ENCODE measurements around the gene DCBLD1. TPM values are rescaled to one million over a fixed set of nuclear protein-coding genes. Genes with fewer than 3 reads are reported as not detected.
"Not testable (repeated sequence)": the region's sequence is repeated elsewhere in the genome, so short reads cannot be mapped to it uniquely, and the experiment has no call there.

Gene DCBLD1
- total and polyA plus RNA-seq, 2 experiments from 2014 or later = 25.1 to 38.4 TPM

GRCh38 chr6:117513778-117514365 lies 31.4 kb downstream of the DCBLD1 start:
- TF ChIP-seq EZH2phosphoT487 (IDR thresholded peaks at IDR 0.05; ENCODE audit: insufficient read depth, low read depth) = no peak
- no peak for TF ChIP-seq EZH2 (IDR thresholded peaks at IDR 0.05; ENCODE audit: insufficient read depth, poor library complexity, severe bottlenecking)
- H3K27me3 ChIP-seq (replicated peaks; ENCODE audit: insufficient read depth) = no peaks in the 10 kb centered on the region
- H3K4me2 ChIP-seq (ENCODE audit: unreplicated experiment) = no peak overlapping the region
- H3K27ac ChIP-seq = no peak overlapping the region
- no peaks in the 10 kb centered on the region; the same call in 1 of the 2 replicates for H3K36me3 ChIP-seq (ENCODE audit: low read depth)
- 96% methylated on average over 7 of the region's 7 CpGs for WGBS, 2 experiments (ENCODE audit: low coverage in 1 of 2, low lambda C conversion rate in 2 of 2, missing lambda C conversion rate in 2 of 2)
- no peak overlapping the region for H2AFZ ChIP-seq
- no peaks in the 10 kb centered on the region for H4K20me1 ChIP-seq (ENCODE audit: insufficient read depth)
- no peak overlapping the region for H3K4me3 ChIP-seq
- H3F3A ChIP-seq (ENCODE audit: insufficient read depth) = peaks cover 4% of the 10 kb centered on the region; the same call in 1 of the 2 replicates
- in situ Hi-C loops (cut with MboI) = no loop called here
- no peak overlapping the region for H3K9ac ChIP-seq
- H3K9me3 ChIP-seq (ENCODE audit: low read depth) = no peaks in the 10 kb centered on the region
- no peak for DNase-seq
- H3K79me2 ChIP-seq (ENCODE audit: insufficient read depth) = peaks cover 81% of the 10 kb centered on the region
- H3K9me2 ChIP-seq (ENCODE audit: insufficient read depth) = no peaks in the 10 kb centered on the region
- peaks cover 5% of the 10 kb centered on the region; the same call in 1 of the 2 replicates for H3K4me1 ChIP-seq (ENCODE audit: insufficient read depth)

- H4K20me1 ChIP-seq (ENCODE audit: insufficient read depth) = no peaks in the 10 kb centered on the region
- DNase-seq = no peak
- H3K9ac ChIP-seq = no peak overlapping the region
- H3K27me3 ChIP-seq (replicated peaks; ENCODE audit: insufficient read depth) = no peaks in the 10 kb centered on the region
- TF ChIP-seq EZH2 (IDR thresholded peaks at IDR 0.05; ENCODE audit: insufficient read depth, poor library complexity, severe bottlenecking) (no peak), EZH2phosphoT487 (IDR thresholded peaks at IDR 0.05; ENCODE audit: insufficient read depth, low read depth) (no peak)
- WGBS, 2 experiments (ENCODE audit: low coverage in 1 of 2, low lambda C conversion rate in 2 of 2, missing lambda C conversion rate in 2 of 2) = 100% methylated on average over 1 of the region's 1 CpG
- peaks cover 79% of the 10 kb centered on the region for H3K79me2 ChIP-seq (ENCODE audit: insufficient read depth)
- in situ Hi-C loops (cut with MboI) = no loop called here
- no peak overlapping the region for H3K27ac ChIP-seq
- no peaks in the 10 kb centered on the region for H3K9me2 ChIP-seq (ENCODE audit: insufficient read depth)
- H2AFZ ChIP-seq = no peak overlapping the region
- H3K4me3 ChIP-seq = no peak overlapping the region
- peaks cover 4% of the 10 kb centered on the region; the same call in 1 of the 2 replicates for H3F3A ChIP-seq (ENCODE audit: insufficient read depth)
- no peaks in the 10 kb centered on the region; the same call in 1 of the 2 replicates for H3K36me3 ChIP-seq (ENCODE audit: low read depth)
- H3K4me2 ChIP-seq (ENCODE audit: unreplicated experiment) = no peak overlapping the region
- no peaks in the 10 kb centered on the region for H3K9me3 ChIP-seq (ENCODE audit: low read depth)
- peaks cover 5% of the 10 kb centered on the region; the same call in 1 of the 2 replicates for H3K4me1 ChIP-seq (ENCODE audit: insufficient read depth)
Observed at GRCh38 chr6:117514655-117515054, 32.2 kb downstream of the DCBLD1 start.

- Histone ChIP-seq H3K4me3 (no peak overlapping the region), H4K20me1 (ENCODE audit: insufficient read depth) (no peaks in the 10 kb centered on the region), H3K36me3 (ENCODE audit: low read depth) (no peaks in the 10 kb centered on the region; the same call in 1 of the 2 replicates), H3K9me2 (ENCODE audit: insufficient read depth) (no peaks in the 10 kb centered on the region), H3F3A (ENCODE audit: insufficient read depth) (peaks cover 4% of the 10 kb centered on the region; the same call in 1 of the 2 replicates), H2AFZ (no peak overlapping the region), H3K27me3 (replicated peaks; ENCODE audit: insufficient read depth) (no peaks in the 10 kb centered on the region), H3K4me2 (ENCODE audit: unreplicated experiment) (no peak overlapping the region), H3K79me2 (ENCODE audit: insufficient read depth) (peaks cover 79% of the 10 kb centered on the region), H3K9me3 (ENCODE audit: low read depth) (no peaks in the 10 kb centered on the region), H3K4me1 (ENCODE audit: insufficient read depth) (peaks cover 5% of the 10 kb centered on the region; the same call in 1 of the 2 replicates), H3K27ac (no peak overlapping the region), H3K9ac (no peak overlapping the region)
- in situ Hi-C loops (cut with MboI) = no loop called here
- no peak for DNase-seq
- TF ChIP-seq EZH2phosphoT487 (IDR thresholded peaks at IDR 0.05; ENCODE audit: insufficient read depth, low read depth) = no peak
Observed at GRCh38 chr6:117515326-117515725, 32.9 kb downstream of the DCBLD1 start.

GRCh38 chr6:117517995-117518394 lies 35.5 kb downstream of the DCBLD1 start:
- H3K36me3 ChIP-seq (ENCODE audit: low read depth); H3F3A ChIP-seq (ENCODE audit: insufficient read depth); DNase-seq; in situ Hi-C loops (cut with MboI); H3K9me2 ChIP-seq (ENCODE audit: insufficient read depth); H3K27me3 ChIP-seq (replicated peaks; ENCODE audit: insufficient read depth); H4K20me1 ChIP-seq (ENCODE audit: insufficient read depth); H3K9ac ChIP-seq; H3K4me2 ChIP-seq (ENCODE audit: unreplicated experiment); H3K9me3 ChIP-seq (ENCODE audit: low read depth); H3K4me3 ChIP-seq; H3K27ac ChIP-seq; H2AFZ ChIP-seq: not testable (repeated sequence)
- H3K79me2 ChIP-seq (ENCODE audit: insufficient read depth) = peaks cover 71% of the 10 kb centered on the region
- WGBS, 2 experiments (ENCODE audit: low coverage in 1 of 2, low lambda C conversion rate in 2 of 2, missing lambda C conversion rate in 2 of 2) = 87 to 94% methylated on average over 5 of the region's 5 CpGs
- peaks cover 17% of the 10 kb centered on the region for H3K4me1 ChIP-seq (ENCODE audit: insufficient read depth)

- H3F3A ChIP-seq (ENCODE audit: insufficient read depth) = 0 out of 2 replicates have a peak, but pooled peaks cover 7% of the 10 kb centered on the region
- no peak overlapping the region for H3K4me2 ChIP-seq (ENCODE audit: unreplicated experiment)
- no peaks in the 10 kb centered on the region for H3K9me3 ChIP-seq (ENCODE audit: low read depth)
- peaks cover 17% of the 10 kb centered on the region for H3K4me1 ChIP-seq (ENCODE audit: insufficient read depth)
- no peak overlapping the region for H3K9ac ChIP-seq
- TF ChIP-seq EZH2 (IDR thresholded peaks at IDR 0.05; ENCODE audit: insufficient read depth, poor library complexity, severe bottlenecking) (no peak), EZH2phosphoT487 (IDR thresholded peaks at IDR 0.05; ENCODE audit: insufficient read depth, low read depth) (no peak)
- no peak for DNase-seq
- WGBS, 2 experiments (ENCODE audit: low coverage in 1 of 2, low lambda C conversion rate in 2 of 2, missing lambda C conversion rate in 2 of 2) = 97 to 98% methylated on average over 6 of the region's 6 CpGs
- in situ Hi-C loops (cut with MboI) = no loop called here
- H4K20me1 ChIP-seq (ENCODE audit: insufficient read depth) = no peaks in the 10 kb centered on the region
- peaks cover 66% of the 10 kb centered on the region for H3K79me2 ChIP-seq (ENCODE audit: insufficient read depth)
- no peaks in the 10 kb centered on the region for H3K9me2 ChIP-seq (ENCODE audit: insufficient read depth)
- no peak overlapping the region for H2AFZ ChIP-seq
- peaks cover 14% of the 10 kb centered on the region for H3K36me3 ChIP-seq (ENCODE audit: low read depth)
- no peak overlapping the region for H3K27ac ChIP-seq
- no peaks in the 10 kb centered on the region for H3K27me3 ChIP-seq (replicated peaks; ENCODE audit: insufficient read depth)
- no peak overlapping the region for H3K4me3 ChIP-seq
Observed at GRCh38 chr6:117518870-117519269, 36.4 kb downstream of the DCBLD1 start.

Data from GM23248 (cell line).